K562 (cell line): ENCODE measurements around the gene USP32. TPM values are rescaled to one million over a fixed set of nuclear protein-coding genes. Genes with fewer than 3 reads are reported as not detected.

Experiments used
- FOXP1 ChIP-seq: sonication (generic); formaldehyde crosslinking; IDR thresholded peaks from 2 replicates; pipeline ENCODE4 v1.8.0; 2022; ENCODE audit warnings: mild to moderate bottlenecking, missing genetic modification reagents
- KLF10 ChIP-seq: fragments of 250-450 bp; sonication (Bioruptor Pico); IDR thresholded peaks from 2 replicates; pipeline ENCODE4 v1.6.1; 2021; ENCODE audit warnings: matching md5 sums
- NCOA4 ChIP-seq: fragments of 450-650 bp; IDR thresholded peaks from 2 replicates; pipeline ENCODE4 v1.6.1; 2018; ENCODE audit warnings: mild to moderate bottlenecking; ENCODE audit not compliant: partially characterized antibody
- polyA plus RNA-seq, 8 experiments: library from polyadenylated mRNA; depleted of rRNA in 4 of 8; stranded (reverse) in 5 of 8; unstranded in 3 of 8; fragments of >200 nt; fragmentation: Nextera tagmentation in 2 of 8; fragmentation: Illumina TruSeq in 1 of 8; extraction: Ambion mirVana in 2 of 8; extraction: Trizol in 1 of 8; gene quantifications; 2 replicates each; pipeline versions ENCODE4 v1.2.1 to v1.2.3, GENCODE V29; 2011 to 2014; ENCODE audit warnings: inconsistent platforms in 1 of 8, missing spikeins in 1 of 8
- total RNA-seq, 7 experiments: library from RNA; depleted of rRNA in 6 of 7; stranded (reverse); fragments of >200 nt in 6 of 7; fragmentation: Illumina TruSeq in 2 of 7; extraction: Trizol in 2 of 7; gene quantifications; 2 replicates each; pipeline versions ENCODE4 v1.2.1 to v1.2.3, GENCODE V29; 2011 to 2021; ENCODE audit warnings: low replicate concordance in 1 of 7
- TF ChIP-seq, protein P1 (sequence below), 3 experiments: fragments of 200-800 bp in 1 of 3; fragments of 250-450 bp in 1 of 3; fragments of 450-650 bp in 1 of 3; sonication (Bioruptor Pico) in 1 of 3; sonication (Bioruptor generic) in 1 of 3; formaldehyde crosslinking in 1 of 3; IDR thresholded peaks; 2 replicates each; pipeline versions ENCODE4 v1.6.1 to v1.8.0; 2016 to 2022; ENCODE audit warnings: mild to moderate bottlenecking in 2 of 3, missing genetic modification characterization in 2 of 3, missing compliant biosample characterization in 1 of 3, moderate library complexity in 1 of 3
- TF ChIP-seq, protein P2 (sequence below), 2 experiments: fragments of 450-650 bp in 1 of 2; IDR thresholded peaks; 2 replicates each; pipeline ENCODE4 v1.6.1; 2011 to 2017; ENCODE audit warnings: low read depth in 2 of 2, antibody characterized with exemption in 1 of 2, borderline replicate concordance in 1 of 2, low read length in 1 of 2, mild to moderate bottlenecking in 1 of 2, mixed read lengths in 1 of 2; ENCODE audit not compliant: control insufficient read depth in 1 of 2

Gene USP32
- total and polyA plus RNA-seq, 9 of the 15 experiments (the other 6 are each of a cell fraction or from before 2014, with no cell fraction given) = 18.0 to 69.3 (median 47.1) TPM

DNA sequence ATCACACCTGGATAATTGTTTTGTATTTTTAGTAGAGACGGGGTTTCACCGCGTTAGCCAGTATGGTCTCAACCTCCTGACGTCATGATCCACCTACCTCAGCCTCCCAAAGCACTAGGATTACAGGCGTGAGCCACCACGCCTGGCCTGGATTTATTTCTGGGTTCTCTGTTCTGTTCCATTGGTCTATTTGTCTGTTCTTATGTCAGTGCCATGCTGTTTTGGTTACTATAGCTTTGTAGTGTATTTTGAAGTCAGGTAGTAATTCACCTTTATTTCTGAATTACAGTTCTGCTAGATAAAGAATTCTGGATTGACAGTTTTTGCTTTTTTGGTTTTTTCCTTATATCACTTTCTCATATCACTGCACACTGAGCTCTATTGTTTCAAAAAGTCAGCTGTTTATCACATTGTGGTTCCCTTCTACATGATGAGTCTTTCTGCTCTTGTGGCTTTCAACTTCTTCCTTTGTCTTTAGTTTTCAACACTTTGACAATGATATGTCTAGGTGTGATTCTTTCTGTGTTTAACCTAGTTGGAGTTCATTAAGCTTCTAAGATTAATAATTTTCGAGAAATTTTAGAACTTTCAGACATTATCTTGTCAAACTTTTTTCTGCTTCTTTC lies 144.0 kb downstream of the USP32 start (continued):
- TF ChIP-seq, protein P1, sequence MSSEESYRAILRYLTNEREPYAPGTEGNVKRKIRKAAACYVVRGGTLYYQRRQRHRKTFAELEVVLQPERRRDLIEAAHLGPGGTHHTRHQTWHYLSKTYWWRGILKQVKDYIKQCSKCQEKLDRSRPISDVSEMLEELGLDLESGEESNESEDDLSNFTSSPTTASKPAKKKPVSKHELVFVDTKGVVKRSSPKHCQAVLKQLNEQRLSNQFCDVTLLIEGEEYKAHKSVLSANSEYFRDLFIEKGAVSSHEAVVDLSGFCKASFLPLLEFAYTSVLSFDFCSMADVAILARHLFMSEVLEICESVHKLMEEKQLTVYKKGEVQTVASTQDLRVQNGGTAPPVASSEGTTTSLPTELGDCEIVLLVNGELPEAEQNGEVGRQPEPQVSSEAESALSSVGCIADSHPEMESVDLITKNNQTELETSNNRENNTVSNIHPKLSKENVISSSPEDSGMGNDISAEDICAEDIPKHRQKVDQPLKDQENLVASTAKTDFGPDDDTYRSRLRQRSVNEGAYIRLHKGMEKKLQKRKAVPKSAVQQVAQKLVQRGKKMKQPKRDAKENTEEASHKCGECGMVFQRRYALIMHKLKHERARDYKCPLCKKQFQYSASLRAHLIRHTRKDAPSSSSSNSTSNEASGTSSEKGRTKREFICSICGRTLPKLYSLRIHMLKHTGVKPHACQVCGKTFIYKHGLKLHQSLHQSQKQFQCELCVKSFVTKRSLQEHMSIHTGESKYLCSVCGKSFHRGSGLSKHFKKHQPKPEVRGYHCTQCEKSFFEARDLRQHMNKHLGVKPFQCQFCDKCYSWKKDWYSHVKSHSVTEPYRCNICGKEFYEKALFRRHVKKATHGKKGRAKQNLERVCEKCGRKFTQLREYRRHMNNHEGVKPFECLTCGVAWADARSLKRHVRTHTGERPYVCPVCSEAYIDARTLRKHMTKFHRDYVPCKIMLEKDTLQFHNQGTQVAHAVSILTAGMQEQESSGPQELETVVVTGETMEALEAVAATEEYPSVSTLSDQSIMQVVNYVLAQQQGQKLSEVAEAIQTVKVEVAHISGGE (CRISPR knock-in tag; IDR thresholded peaks at IDR 0.05) = peak in 1 of 3 experiments; percentile 27; a peak in 2 of 6 replicates
- TF ChIP-seq KLF10 (CRISPR knock-in tag) = no peak
- no peak for TF ChIP-seq NCOA4
- TF ChIP-seq FOXP1 (CRISPR knock-in tag) = no peak
- TF ChIP-seq, protein P2, sequence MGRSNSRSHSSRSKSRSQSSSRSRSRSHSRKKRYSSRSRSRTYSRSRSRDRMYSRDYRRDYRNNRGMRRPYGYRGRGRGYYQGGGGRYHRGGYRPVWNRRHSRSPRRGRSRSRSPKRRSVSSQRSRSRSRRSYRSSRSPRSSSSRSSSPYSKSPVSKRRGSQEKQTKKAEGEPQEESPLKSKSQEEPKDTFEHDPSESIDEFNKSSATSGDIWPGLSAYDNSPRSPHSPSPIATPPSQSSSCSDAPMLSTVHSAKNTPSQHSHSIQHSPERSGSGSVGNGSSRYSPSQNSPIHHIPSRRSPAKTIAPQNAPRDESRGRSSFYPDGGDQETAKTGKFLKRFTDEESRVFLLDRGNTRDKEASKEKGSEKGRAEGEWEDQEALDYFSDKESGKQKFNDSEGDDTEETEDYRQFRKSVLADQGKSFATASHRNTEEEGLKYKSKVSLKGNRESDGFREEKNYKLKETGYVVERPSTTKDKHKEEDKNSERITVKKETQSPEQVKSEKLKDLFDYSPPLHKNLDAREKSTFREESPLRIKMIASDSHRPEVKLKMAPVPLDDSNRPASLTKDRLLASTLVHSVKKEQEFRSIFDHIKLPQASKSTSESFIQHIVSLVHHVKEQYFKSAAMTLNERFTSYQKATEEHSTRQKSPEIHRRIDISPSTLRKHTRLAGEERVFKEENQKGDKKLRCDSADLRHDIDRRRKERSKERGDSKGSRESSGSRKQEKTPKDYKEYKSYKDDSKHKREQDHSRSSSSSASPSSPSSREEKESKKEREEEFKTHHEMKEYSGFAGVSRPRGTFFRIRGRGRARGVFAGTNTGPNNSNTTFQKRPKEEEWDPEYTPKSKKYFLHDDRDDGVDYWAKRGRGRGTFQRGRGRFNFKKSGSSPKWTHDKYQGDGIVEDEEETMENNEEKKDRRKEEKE (IDR thresholded peaks at IDR 0.05; ENCODE audit: borderline replicate concordance in 1 of 2, control insufficient read depth in 1 of 2, low read depth in 2 of 2, low read length in 1 of 2) = 0 out of 4 replicates have a peak, but pooled peaks of 1 of the 2 experiments have one; percentile 7
